ENCODE measurements around the gene LY6G5C. TPM values are rescaled to one million over a fixed set of nuclear protein-coding genes. Genes with fewer than 3 reads are reported as not detected.
A peak's percentile ranks its signal among the peaks of the same experiment; 100 is the strongest.

LY6G5C gene
- total and polyA plus RNA-seq, 9 of the 15 experiments (the other 6 are each of a cell fraction or from before 2014, with no cell fraction given): 0.10 to 0.67 (median 0.46) TPM; not detected in 4

- TF ChIP-seq NR4A1 (CRISPR knock-in tag; IDR thresholded peaks at IDR 0.05): no peak
- peak; percentile 50; the same call in 1 of the 2 replicates for TF ChIP-seq NR4A1 (tag; IDR thresholded peaks at IDR 0.05)
- TF ChIP-seq ZNF431 (CRISPR knock-in tag; IDR thresholded peaks at IDR 0.05): no peak
- TF ChIP-seq NFE2 (IDR thresholded peaks at IDR 0.05; ENCODE audit: low read depth): no peak
- TF ChIP-seq ARNT (IDR thresholded peaks at IDR 0.05): no peak
- 0 out of 2 replicates have a peak, but pooled peaks have one; percentile 39 for TF ChIP-seq ZNF592 (IDR thresholded peaks at IDR 0.05)
- no peak for TF ChIP-seq ZNF316 (IDR thresholded peaks at IDR 0.05)
- TF ChIP-seq TCF3 (CRISPR knock-in tag; IDR thresholded peaks at IDR 0.05): peak; percentile 52; the same call in 1 of the 2 replicates
These were observed 30.4 kb upstream of the LY6G5C start (continued) for GRCh38 chr6:31711233-31711632.
